HCT116 (cell line): ENCODE data around the gene ITIH4.

Experiments used
- ATF3 ChIP-seq: IDR thresholded peaks from 2 replicates; pipeline ENCODE4 v1.6.1; 2012
- CEBPB ChIP-seq: IDR thresholded peaks from 2 replicates; pipeline ENCODE4 v1.6.1; 2012; ENCODE audit warnings: low read depth
- CTCF ChIP-seq, 3 experiments: fragments of 200-600 bp in 1 of 3; sonication (generic) in 1 of 3; IDR thresholded peaks in 2 of 3; conservative IDR thresholded peaks in 1 of 3; 2 replicates each; pipeline ENCODE4 v1.5.1; 2012 to 2017; ENCODE audit warnings: low read depth in 2 of 3, low read length in 2 of 3, antibody characterized with exemption in 1 of 3, borderline replicate concordance in 1 of 3, control low read depth in 1 of 3, mild to moderate bottlenecking in 1 of 3, mixed read lengths in 1 of 3, mixed run types in 1 of 3, moderate library complexity in 1 of 3; ENCODE audit not compliant: insufficient read depth in 1 of 3
- EZH2 ChIP-seq: fragments of 200-600 bp; sonication (generic); IDR thresholded peaks from 2 replicates; pipeline ENCODE4 v1.6.1; 2017; ENCODE audit warnings: antibody characterized with exemption, mixed run types
- EZH2phosphoT487 ChIP-seq: fragments of 200-600 bp; IDR thresholded peaks from 2 replicates; pipeline ENCODE4 v1.6.1; 2018; ENCODE audit warnings: antibody characterized with exemption, borderline replicate concordance
- JUND ChIP-seq: IDR thresholded peaks from 2 replicates; pipeline ENCODE4 v1.6.1; 2012
- POLR2A ChIP-seq: IDR thresholded peaks from 2 replicates; pipeline ENCODE4 v1.7.0; 2011; ENCODE audit warnings: borderline replicate concordance; ENCODE audit not compliant: insufficient read depth, insufficient read length; ENCODE audit errors: extremely low read depth
- POLR2AphosphoS5 ChIP-seq: IDR thresholded peaks from 2 replicates; pipeline ENCODE4 v1.6.1; 2011; ENCODE audit warnings: mild to moderate bottlenecking, low read depth, low read length, moderate library complexity
- RAD21 ChIP-seq: IDR thresholded peaks from 2 replicates; pipeline ENCODE4 v1.6.1; 2012; ENCODE audit warnings: low read depth, mild to moderate bottlenecking
- SP1 ChIP-seq: IDR thresholded peaks from 2 replicates; pipeline ENCODE4 v1.6.1; 2012; ENCODE audit warnings: low read depth
- SRF ChIP-seq: IDR thresholded peaks from 2 replicates; pipeline ENCODE4 v1.6.1; 2012; ENCODE audit warnings: low read depth
- YY1 ChIP-seq: IDR thresholded peaks from 2 replicates; pipeline ENCODE4 v1.6.1; 2011; ENCODE audit warnings: low read length, low read depth, moderate library complexity, mild to moderate bottlenecking; ENCODE audit not compliant: insufficient replicate concordance; ENCODE audit errors: extremely low read depth
- ZFX ChIP-seq: fragments of 450-650 bp; IDR thresholded peaks from 2 replicates; pipeline ENCODE4 v1.6.1; 2017

GRCh38 chr3:52775877-52776276 is 54.6 kb downstream of the ITIH4 start:
- TF ChIP-seq EZH2, result no peak
- TF ChIP-seq POLR2AphosphoS5, result no peak
- no peak for TF ChIP-seq CTCF (IDR thresholded peaks at IDR 0.05 in 2 of 3, conservative IDR thresholded peaks at IDR 0.05 in 1 of 3; ENCODE audit: borderline replicate concordance in 1 of 3, insufficient read depth in 1 of 3, low read depth in 2 of 3, low read length in 2 of 3)
- no peak for TF ChIP-seq POLR2A
- TF ChIP-seq SP1, result no peak
- no peak for TF ChIP-seq RAD21
- no peak for TF ChIP-seq ZFX
- TF ChIP-seq YY1, result no peak
- no peak for TF ChIP-seq JUND
- no peak for TF ChIP-seq CEBPB
- TF ChIP-seq SRF, result no peak
- no peak for TF ChIP-seq ATF3
- TF ChIP-seq EZH2phosphoT487, result no peak
